Measurements from ENCODE around the gene ENKUR. TPM values are rescaled to one million over a fixed set of nuclear protein-coding genes. Genes with fewer than 3 reads are reported as not detected.
A peak's percentile ranks its signal among the peaks of the same experiment; 100 is the strongest.

ENKUR gene
- total and polyA plus RNA-seq, 2 experiments from 2014 or later, result 0.15 TPM; not detected in 1

DNA sequence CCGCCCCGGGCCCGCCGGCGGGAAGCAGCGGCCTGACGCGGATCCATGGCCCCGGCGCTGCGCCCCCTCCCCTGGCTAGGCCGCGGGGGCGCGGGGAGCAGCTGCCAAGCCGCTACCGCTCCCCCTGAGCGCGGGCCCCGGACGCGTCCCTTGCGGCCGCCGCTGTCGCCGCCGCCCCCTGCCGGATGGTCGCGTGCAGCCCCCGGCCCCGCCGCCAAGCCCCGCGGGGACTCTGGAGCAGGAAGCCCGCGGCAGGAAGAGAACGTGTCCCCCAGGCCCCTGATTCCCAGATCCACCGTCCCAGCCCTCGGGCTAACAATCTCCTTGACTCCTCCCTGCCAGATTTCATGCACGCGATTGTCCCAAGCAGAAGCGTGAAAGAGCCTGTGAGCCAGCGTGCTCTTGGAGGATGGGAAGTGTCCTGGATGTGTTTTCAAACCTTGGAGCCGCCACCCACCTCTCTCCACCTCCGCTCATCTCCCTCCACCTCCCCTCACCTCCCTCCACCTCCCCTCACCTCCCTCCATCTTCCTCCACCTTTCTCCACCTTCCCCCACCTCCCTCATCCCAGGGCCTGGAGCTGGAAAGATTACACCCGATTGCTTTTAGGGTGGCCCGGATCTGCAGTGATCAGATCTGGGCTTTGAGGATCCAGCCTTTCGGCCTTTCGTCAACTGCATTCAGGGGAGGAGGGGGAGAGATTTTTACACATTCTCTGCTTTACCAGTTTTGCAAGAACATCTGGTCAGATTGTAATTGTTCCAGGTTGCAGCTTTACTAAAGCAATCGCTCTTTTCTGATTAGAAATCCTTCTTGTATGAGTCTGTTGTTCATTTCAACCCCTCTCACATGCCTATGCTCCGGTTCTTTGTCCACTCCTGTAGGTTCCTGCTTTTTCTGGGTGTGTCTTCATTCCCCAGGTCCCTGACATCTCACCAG lies 63.0 kb downstream of the ENKUR start:
- H3K4me3 ChIP-seq, result peak overlapping the region; percentile 45
- DNase-seq (ENCODE audit: low read depth in 1 of 2, low spot score in 1 of 2), result peak; percentile 68 to 85
- no peaks in the 10 kb centered on the region for H3K27me3 ChIP-seq
- no peaks in the 10 kb centered on the region for H3K9me3 ChIP-seq (ENCODE audit: low read depth)
- H3K36me3 ChIP-seq, result no peaks in the 10 kb centered on the region
- no peak overlapping the region for H3K27ac ChIP-seq
- no peaks in the 10 kb centered on the region for H3K4me1 ChIP-seq (ENCODE audit: low read depth)
- TF ChIP-seq, protein P1, sequence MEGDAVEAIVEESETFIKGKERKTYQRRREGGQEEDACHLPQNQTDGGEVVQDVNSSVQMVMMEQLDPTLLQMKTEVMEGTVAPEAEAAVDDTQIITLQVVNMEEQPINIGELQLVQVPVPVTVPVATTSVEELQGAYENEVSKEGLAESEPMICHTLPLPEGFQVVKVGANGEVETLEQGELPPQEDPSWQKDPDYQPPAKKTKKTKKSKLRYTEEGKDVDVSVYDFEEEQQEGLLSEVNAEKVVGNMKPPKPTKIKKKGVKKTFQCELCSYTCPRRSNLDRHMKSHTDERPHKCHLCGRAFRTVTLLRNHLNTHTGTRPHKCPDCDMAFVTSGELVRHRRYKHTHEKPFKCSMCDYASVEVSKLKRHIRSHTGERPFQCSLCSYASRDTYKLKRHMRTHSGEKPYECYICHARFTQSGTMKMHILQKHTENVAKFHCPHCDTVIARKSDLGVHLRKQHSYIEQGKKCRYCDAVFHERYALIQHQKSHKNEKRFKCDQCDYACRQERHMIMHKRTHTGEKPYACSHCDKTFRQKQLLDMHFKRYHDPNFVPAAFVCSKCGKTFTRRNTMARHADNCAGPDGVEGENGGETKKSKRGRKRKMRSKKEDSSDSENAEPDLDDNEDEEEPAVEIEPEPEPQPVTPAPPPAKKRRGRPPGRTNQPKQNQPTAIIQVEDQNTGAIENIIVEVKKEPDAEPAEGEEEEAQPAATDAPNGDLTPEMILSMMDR (IDR thresholded peaks at IDR 0.05; ENCODE audit: low read depth, low read length), result no peak

DNA sequence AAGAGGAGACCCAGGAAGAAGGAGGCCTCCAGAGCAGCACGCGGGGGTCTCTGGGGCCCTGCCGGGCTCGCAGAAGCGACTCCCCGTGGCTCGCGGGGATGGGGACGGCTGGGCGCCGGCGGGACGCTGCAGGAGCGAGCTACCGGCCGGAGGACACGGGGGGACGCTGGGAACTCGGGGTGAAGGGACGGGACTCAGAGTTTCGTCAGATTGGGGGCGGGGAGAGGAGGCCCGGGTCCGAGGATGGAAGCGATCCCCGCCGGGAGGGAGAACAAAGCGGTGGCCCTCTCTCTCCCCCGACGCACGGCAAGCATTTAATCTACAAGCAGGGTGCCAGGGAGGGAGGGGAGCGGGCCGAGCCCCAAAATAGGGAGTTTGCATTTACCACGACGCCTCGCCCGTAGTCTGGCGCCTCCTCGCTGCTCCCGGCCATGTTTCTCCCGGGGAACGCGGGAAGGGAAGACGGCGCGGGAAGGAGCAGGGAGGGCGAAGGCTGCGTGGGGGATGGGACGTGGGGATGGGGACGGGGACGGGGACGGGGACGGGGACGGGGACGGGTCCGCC lies 63.7 kb downstream of the ENKUR start, which contains the start of gene PRTFDC1:
Gene PRTFDC1 (minus strand): TSS at position 464 of the 564 bp plus-strand sequence. CDS start 31 bp downstream, at position 433.
- Histone ChIP-seq H3K27ac (no peak within 1 kb of the TSS), H3K27me3 (no peaks in the 10 kb centered on the region), H3K9me3 (ENCODE audit: low read depth) (no peaks in the 10 kb centered on the region), H3K36me3 (no peaks in the 10 kb centered on the region), H3K4me3 (peak within 1 kb of the TSS; percentile 45), H3K4me1 (ENCODE audit: low read depth) (no peaks in the 10 kb centered on the region)
- TF ChIP-seq, protein P1 (IDR thresholded peaks at IDR 0.05; ENCODE audit: low read depth, low read length), result no peak
- peak in 1 of 2 donors; percentile 58 for DNase-seq (ENCODE audit: low read depth in 1 of 2, low spot score in 1 of 2)

DNA sequence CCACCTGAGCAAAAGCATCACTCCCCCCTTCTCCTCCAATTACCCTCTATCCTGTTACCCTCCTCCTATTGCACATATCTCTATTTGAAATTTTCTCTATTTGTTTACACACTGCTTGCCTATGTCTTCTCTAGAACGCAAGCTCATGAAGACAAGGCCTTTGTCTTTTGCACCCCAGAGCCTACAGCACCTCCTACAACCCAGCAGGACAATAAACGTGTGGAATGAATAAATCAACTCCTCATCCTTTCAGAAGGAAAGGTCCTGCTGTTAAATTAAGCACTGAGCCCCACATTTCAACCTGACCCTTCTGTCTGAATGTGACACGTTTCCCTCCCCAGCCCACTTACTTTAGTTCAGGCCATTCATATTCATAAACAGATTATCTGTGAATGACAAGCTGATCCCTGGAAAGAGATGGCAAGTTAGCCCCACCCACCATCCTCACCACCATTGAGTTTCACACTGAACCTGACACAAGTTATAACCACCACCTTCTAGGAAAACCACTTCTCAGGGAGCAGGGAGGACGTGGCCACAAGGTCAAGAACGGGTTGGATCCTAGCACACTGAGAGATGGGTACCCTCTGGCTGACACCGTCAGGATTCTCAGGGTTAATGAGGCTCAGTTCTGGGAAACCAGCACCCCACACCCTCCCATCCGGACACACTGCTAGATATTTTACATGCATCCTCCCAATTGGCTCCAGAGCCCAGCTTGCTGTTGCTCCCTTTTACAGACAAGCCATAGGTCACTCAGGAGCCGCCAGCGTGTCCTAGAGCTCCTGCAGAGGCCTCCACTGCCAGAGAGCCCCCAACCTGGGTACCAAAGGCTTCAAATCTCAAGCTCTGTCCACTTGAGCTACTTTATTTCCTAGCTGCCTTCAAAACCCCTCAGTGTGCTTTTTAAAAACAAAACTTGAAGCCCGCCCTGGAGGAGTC lies 64.5 kb downstream of the ENKUR start:
- TF ChIP-seq, protein P1 (IDR thresholded peaks at IDR 0.05; ENCODE audit: low read depth, low read length), result no peak
- Histone ChIP-seq H3K4me1 (ENCODE audit: low read depth) (no peaks in the 10 kb centered on the region), H3K36me3 (no peaks in the 10 kb centered on the region), H3K9me3 (ENCODE audit: low read depth) (no peaks in the 10 kb centered on the region), H3K27me3 (no peaks in the 10 kb centered on the region), H3K4me3 (peak overlapping the region; percentile 45), H3K27ac (no peak overlapping the region)
- DNase-seq (ENCODE audit: low read depth in 1 of 2, low spot score in 1 of 2), result peak; percentile 38 to 70

DNA sequence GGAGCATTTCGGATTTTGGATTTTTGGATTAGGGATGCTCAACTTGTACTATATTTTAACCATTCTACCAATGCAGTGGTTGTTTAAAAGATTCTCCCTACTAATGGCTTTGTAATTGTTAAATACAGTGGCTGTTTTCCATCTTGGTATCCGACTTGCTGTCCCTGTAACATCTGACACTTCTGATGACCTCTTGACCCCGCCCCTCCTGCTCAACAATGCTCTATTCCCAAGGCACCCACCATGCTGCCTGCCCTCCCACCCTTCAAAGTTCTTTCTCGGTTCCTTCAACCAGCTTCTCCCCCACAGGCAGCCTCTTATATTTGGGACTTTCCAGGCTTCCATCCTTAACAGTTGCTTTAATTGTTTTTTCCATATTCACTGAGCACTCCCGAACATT lies 65.5 kb downstream of the ENKUR start:
- Histone ChIP-seq H3K4me3 (no peak overlapping the region), H3K9me3 (ENCODE audit: low read depth) (no peaks in the 10 kb centered on the region), H3K4me1 (ENCODE audit: low read depth) (no peaks in the 10 kb centered on the region), H3K36me3 (no peaks in the 10 kb centered on the region), H3K27ac (no peak overlapping the region), H3K27me3 (no peaks in the 10 kb centered on the region)
- TF ChIP-seq, protein P1 (IDR thresholded peaks at IDR 0.05; ENCODE audit: low read depth, low read length), result no peak
- DNase-seq (ENCODE audit: low read depth in 1 of 2, low spot score in 1 of 2), result no peak

DNA sequence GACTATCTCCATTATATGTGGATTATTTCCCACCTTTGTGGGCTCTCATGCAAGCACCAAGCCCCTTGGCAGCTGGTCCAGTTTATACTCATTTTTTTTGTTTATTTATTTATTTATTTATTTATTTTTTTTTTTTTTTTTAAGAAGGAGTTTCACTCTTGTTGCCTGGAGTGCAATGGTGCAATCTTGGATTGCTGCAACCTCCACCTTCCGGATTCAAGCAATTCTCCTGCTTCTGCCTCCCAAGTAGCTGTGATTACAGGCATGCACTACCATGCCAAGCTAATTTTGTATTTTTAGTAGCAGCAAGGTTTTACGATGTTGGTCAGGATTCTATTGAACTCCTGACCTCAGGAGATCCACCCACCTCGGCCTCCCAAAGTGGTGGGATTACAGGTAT lies 66.3 kb downstream of the ENKUR start:
- H3K36me3 ChIP-seq, result no peaks in the 10 kb centered on the region
- no peak overlapping the region for H3K4me3 ChIP-seq
- no peaks in the 10 kb centered on the region for H3K9me3 ChIP-seq (ENCODE audit: low read depth)
- TF ChIP-seq, protein P1 (IDR thresholded peaks at IDR 0.05; ENCODE audit: low read depth, low read length), result no peak
- no peaks in the 10 kb centered on the region for H3K27me3 ChIP-seq
- no peak overlapping the region for H3K27ac ChIP-seq
- H3K4me1 ChIP-seq (ENCODE audit: low read depth), result no peaks in the 10 kb centered on the region
- DNase-seq (ENCODE audit: low read depth in 1 of 2, low spot score in 1 of 2), result peak in 1 of 2 donors; percentile 85
